HCT116 (cell line): Measurements from ENCODE around the gene KRTAP22-1. TPM values are rescaled to one million over a fixed set of nuclear protein-coding genes. Genes with fewer than 3 reads are reported as not detected.

Experiments
- ATAC-seq: fragments of 200-7000 bp; cut with Tn5 transposase; 2 replicates; pipeline ENCODE4 v1.9.1; 2020; ENCODE audit warnings: mild to moderate bottlenecking, moderate library complexity
- BruUV-seq: library from RNA; stranded (reverse); fragments of 400-500 nt; replicated peaks from 2 replicates; lab custom pipeline; 2021; lab: Mats Ljungman, UMichigan
- CTCF ChIA-PET: fragments of 300-600 bp; sonication (Branson Sonifier 250); formaldehyde crosslinking; loops from one replicate; lab custom pipeline; 2021; ENCODE audit warnings: antibody characterized with exemption; lab: Charles Lee
- POLR2A ChIA-PET: fragments of 300-600, 350-600 bp; sonication (Branson Sonifier 250); formaldehyde crosslinking; loops from one replicate; lab custom pipeline; 2021; ENCODE audit warnings: antibody characterized with exemption; lab: Charles Lee
- RAD21 ChIA-PET, 2 experiments: fragments of 300-600 bp; sonication (Branson Sonifier 250); formaldehyde crosslinking; loops; one replicate each; lab custom pipeline; 2023; ENCODE audit warnings: low total read pairs in 2 of 2; ENCODE audit not compliant: uncharacterized antibody in 2 of 2, unreplicated experiment in 2 of 2, low non-redundant PET in 1 of 2; lab: Charles Lee
- DNase-seq: peaks from one replicate; pipeline ENCODE4 v3.0.0-alpha.2; 2010; ENCODE audit warnings: low read depth, low spot score
- H2AFZ ChIP-seq: fragments of 200-600 bp; shearing (Covaris generic), sonication (generic); 2 replicates; pipeline ENCODE4 v1.6.1; 2017; ENCODE audit warnings: low read depth, mixed run types, mixed read lengths, antibody characterized with exemption, low read length; ENCODE audit not compliant: poor library complexity, severe bottlenecking
- H3K27ac ChIP-seq: 2 replicates; pipeline ENCODE4 v1.5.1; 2012; ENCODE audit warnings: low read depth, low read length
- H3K27me3 ChIP-seq: fragments of 200-600 bp; sonication (generic); 2 replicates; pipeline ENCODE4 v1.6.1; 2016; ENCODE audit warnings: mixed run types, low read length, mixed read lengths; ENCODE audit not compliant: insufficient read depth
- H3K36me3 ChIP-seq, 2 experiments: fragments of 200-500 bp in 1 of 2; fragments of 200-600 bp in 1 of 2; sonication (Bioruptor generic) in 1 of 2; sonication (generic) in 1 of 2; 2 replicates each; pipeline versions ENCODE4 v1.5.1 to v1.6.1; 2014 to 2016; ENCODE audit warnings: low read length in 2 of 2, inconsistent platforms in 1 of 2, mixed read lengths in 1 of 2, mixed run types in 1 of 2; ENCODE audit not compliant: insufficient read depth in 2 of 2, control insufficient read depth in 1 of 2
- H3K4me1 ChIP-seq, 2 experiments: fragments of 200-600 bp in 1 of 2; sonication (generic) in 1 of 2; 2 replicates each; pipeline versions ENCODE4 v1.5.1 to v1.6.1; 2012 to 2017; ENCODE audit warnings: low read length in 2 of 2, inconsistent platforms in 1 of 2, mild to moderate bottlenecking in 1 of 2, mixed read lengths in 1 of 2, mixed run types in 1 of 2, moderate library complexity in 1 of 2; ENCODE audit not compliant: insufficient read depth in 2 of 2, control insufficient read depth in 1 of 2
- H3K4me2 ChIP-seq: fragments of 200-600 bp; sonication (generic); 2 replicates; pipeline ENCODE4 v1.6.1; 2017; ENCODE audit warnings: mixed run types, low read length, mixed read lengths
- H3K4me3 ChIP-seq, 2 experiments: fragments of 200-600 bp in 1 of 2; sonication (generic) in 1 of 2; replicated peaks in 1 of 2; 2 replicates each; pipeline ENCODE4 v1.5.1; 2011 to 2016; ENCODE audit warnings: low read length in 2 of 2, control low read depth in 1 of 2, low read depth in 1 of 2, mild to moderate bottlenecking in 1 of 2, mixed read lengths in 1 of 2, mixed run types in 1 of 2
- H3K79me2 ChIP-seq: fragments of 200-600 bp; sonication (generic); 2 replicates; pipeline ENCODE4 v1.6.1; 2017; ENCODE audit warnings: mild to moderate bottlenecking, mixed run types, low read length, moderate library complexity, mixed read lengths; ENCODE audit not compliant: insufficient read depth
- H3K9ac ChIP-seq: fragments of 200-600 bp; sonication (generic); 2 replicates; pipeline ENCODE4 v1.6.1; 2016; ENCODE audit warnings: low read length, mixed read lengths
- H3K9me2 ChIP-seq: fragments of 200-600 bp; sonication (generic), shearing (Covaris generic); 2 replicates; pipeline ENCODE4 v1.6.1; 2017; ENCODE audit warnings: mixed run types, mild to moderate bottlenecking, moderate library complexity; ENCODE audit not compliant: insufficient read depth
- H3K9me3 ChIP-seq, 2 experiments: fragments of 200-500 bp in 1 of 2; fragments of 200-600 bp in 1 of 2; sonication (Bioruptor generic) in 1 of 2; sonication (generic) in 1 of 2; 2 replicates each; pipeline ENCODE4 v1.6.1; 2014 to 2017; ENCODE audit warnings: low read length in 2 of 2, mixed read lengths in 2 of 2, inconsistent platforms in 1 of 2, low read depth in 1 of 2, mild to moderate bottlenecking in 1 of 2, mixed run types in 1 of 2, moderate library complexity in 1 of 2; ENCODE audit not compliant: control insufficient read depth in 1 of 2, insufficient read depth in 1 of 2
- H4K20me1 ChIP-seq: fragments of 200-600 bp; sonication (generic), shearing (Covaris generic); 2 replicates; pipeline ENCODE4 v1.6.1; 2017; ENCODE audit warnings: mixed run types, mild to moderate bottlenecking, moderate library complexity; ENCODE audit not compliant: insufficient read depth
- CBX3 ChIP-seq: IDR thresholded peaks from 2 replicates; pipeline ENCODE4 v1.6.1; 2012; ENCODE audit warnings: low read depth
- CEBPB ChIP-seq: IDR thresholded peaks from 2 replicates; pipeline ENCODE4 v1.6.1; 2012; ENCODE audit warnings: low read depth
- EGR1 ChIP-seq: IDR thresholded peaks from 2 replicates; pipeline ENCODE4 v1.6.1; 2012; ENCODE audit warnings: low read depth
- ELF1 ChIP-seq: IDR thresholded peaks from 2 replicates; pipeline ENCODE4 v1.6.1; 2012; ENCODE audit warnings: low read depth, borderline replicate concordance
- EZH2 ChIP-seq: fragments of 200-600 bp; sonication (generic); IDR thresholded peaks from 2 replicates; pipeline ENCODE4 v1.6.1; 2017; ENCODE audit warnings: antibody characterized with exemption, mixed run types
- EZH2phosphoT487 ChIP-seq: fragments of 200-600 bp; IDR thresholded peaks from 2 replicates; pipeline ENCODE4 v1.6.1; 2018; ENCODE audit warnings: antibody characterized with exemption, borderline replicate concordance
- FOSL1 ChIP-seq: IDR thresholded peaks from 2 replicates; pipeline ENCODE4 v1.6.1; 2012; ENCODE audit warnings: low read depth
- JUND ChIP-seq: IDR thresholded peaks from 2 replicates; pipeline ENCODE4 v1.6.1; 2012
- POLR2A ChIP-seq: IDR thresholded peaks from 2 replicates; pipeline ENCODE4 v1.7.0; 2011; ENCODE audit warnings: borderline replicate concordance; ENCODE audit not compliant: insufficient read depth, insufficient read length; ENCODE audit errors: extremely low read depth
- POLR2AphosphoS5 ChIP-seq: IDR thresholded peaks from 2 replicates; pipeline ENCODE4 v1.6.1; 2011; ENCODE audit warnings: mild to moderate bottlenecking, low read depth, low read length, moderate library complexity
- SP1 ChIP-seq: IDR thresholded peaks from 2 replicates; pipeline ENCODE4 v1.6.1; 2012; ENCODE audit warnings: low read depth
- YY1 ChIP-seq: IDR thresholded peaks from 2 replicates; pipeline ENCODE4 v1.6.1; 2011; ENCODE audit warnings: low read length, low read depth, moderate library complexity, mild to moderate bottlenecking; ENCODE audit not compliant: insufficient replicate concordance; ENCODE audit errors: extremely low read depth
- ZBTB33 ChIP-seq: IDR thresholded peaks from 2 replicates; pipeline ENCODE4 v1.6.1; 2011; ENCODE audit warnings: mild to moderate bottlenecking, low read length, moderate library complexity; ENCODE audit not compliant: insufficient replicate concordance; ENCODE audit errors: extremely low read depth
- ZFX ChIP-seq: fragments of 450-650 bp; IDR thresholded peaks from 2 replicates; pipeline ENCODE4 v1.6.1; 2017
- ZNF274 ChIP-seq: fragments of 200-500 bp; sonication (Bioruptor generic); IDR thresholded peaks from 2 replicates; pipeline ENCODE4 v1.6.1; 2014; ENCODE audit warnings: mild to moderate bottlenecking, low read depth, low read length, inconsistent platforms
- intact Hi-C: fragments of 100-400 bp; cut with micrococcal nuclease; formaldehyde crosslinking; loops from 2 replicates; pipeline ENCODE4 v1.10.0; 2022
- total RNA-seq: library from RNA; stranded (reverse); gene quantifications from one replicate; pipeline ENCODE4 v1.2.1, GENCODE V29; 2021; ENCODE audit not compliant: unreplicated experiment
- TF ChIP-seq, protein P1 (sequence below): IDR thresholded peaks from 2 replicates; pipeline ENCODE4 v1.6.1; 2012; ENCODE audit warnings: low read depth
- TF ChIP-seq, protein P2 (sequence below): IDR thresholded peaks from 2 replicates; pipeline ENCODE4 v1.6.1; 2012

The KRTAP22-1 gene
- total RNA-seq, 1 experiment from 2014 or later: not detected

DNA sequence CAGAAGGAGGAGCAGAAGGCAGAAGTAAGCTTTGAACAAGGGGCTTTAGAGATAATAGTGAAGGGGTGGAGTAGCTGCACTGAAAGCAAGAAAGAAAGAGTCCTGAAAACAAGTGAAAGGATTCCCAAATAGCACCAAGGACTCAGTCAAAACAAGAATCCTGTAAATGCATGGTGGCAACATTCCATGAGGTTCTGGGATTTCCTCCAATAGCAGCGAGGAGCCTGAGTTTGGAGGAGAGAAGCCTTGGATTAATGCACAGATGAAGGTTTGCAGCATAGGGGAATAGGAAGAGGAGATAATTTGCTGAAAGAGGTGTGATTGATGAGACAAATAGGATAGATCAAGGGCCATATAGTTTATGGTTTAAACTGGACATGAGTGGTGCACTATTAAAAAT is 21.5 kb upstream of the KRTAP22-1 start:
- TF ChIP-seq SP1 (no peak), EGR1 (no peak), EZH2phosphoT487 (no peak), JUND (no peak), ZNF274 (no peak), ZBTB33 (no peak), CEBPB (no peak), ZFX (no peak), POLR2A (no peak), ELF1 (no peak), FOSL1 (no peak), POLR2AphosphoS5 (no peak), EZH2 (no peak), CBX3 (no peak), YY1 (no peak)
- TF ChIP-seq, protein P1, sequence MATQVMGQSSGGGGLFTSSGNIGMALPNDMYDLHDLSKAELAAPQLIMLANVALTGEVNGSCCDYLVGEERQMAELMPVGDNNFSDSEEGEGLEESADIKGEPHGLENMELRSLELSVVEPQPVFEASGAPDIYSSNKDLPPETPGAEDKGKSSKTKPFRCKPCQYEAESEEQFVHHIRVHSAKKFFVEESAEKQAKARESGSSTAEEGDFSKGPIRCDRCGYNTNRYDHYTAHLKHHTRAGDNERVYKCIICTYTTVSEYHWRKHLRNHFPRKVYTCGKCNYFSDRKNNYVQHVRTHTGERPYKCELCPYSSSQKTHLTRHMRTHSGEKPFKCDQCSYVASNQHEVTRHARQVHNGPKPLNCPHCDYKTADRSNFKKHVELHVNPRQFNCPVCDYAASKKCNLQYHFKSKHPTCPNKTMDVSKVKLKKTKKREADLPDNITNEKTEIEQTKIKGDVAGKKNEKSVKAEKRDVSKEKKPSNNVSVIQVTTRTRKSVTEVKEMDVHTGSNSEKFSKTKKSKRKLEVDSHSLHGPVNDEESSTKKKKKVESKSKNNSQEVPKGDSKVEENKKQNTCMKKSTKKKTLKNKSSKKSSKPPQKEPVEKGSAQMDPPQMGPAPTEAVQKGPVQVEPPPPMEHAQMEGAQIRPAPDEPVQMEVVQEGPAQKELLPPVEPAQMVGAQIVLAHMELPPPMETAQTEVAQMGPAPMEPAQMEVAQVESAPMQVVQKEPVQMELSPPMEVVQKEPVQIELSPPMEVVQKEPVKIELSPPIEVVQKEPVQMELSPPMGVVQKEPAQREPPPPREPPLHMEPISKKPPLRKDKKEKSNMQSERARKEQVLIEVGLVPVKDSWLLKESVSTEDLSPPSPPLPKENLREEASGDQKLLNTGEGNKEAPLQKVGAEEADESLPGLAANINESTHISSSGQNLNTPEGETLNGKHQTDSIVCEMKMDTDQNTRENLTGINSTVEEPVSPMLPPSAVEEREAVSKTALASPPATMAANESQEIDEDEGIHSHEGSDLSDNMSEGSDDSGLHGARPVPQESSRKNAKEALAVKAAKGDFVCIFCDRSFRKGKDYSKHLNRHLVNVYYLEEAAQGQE: no peak
- TF ChIP-seq, protein P2, sequence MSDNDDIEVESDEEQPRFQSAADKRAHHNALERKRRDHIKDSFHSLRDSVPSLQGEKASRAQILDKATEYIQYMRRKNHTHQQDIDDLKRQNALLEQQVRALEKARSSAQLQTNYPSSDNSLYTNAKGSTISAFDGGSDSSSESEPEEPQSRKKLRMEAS: no peak
- no peak overlapping the region for H3K4me2 ChIP-seq

More for the DNA sequence above, 21.5 kb upstream of the KRTAP22-1 start:
- H3K9me3 ChIP-seq: peaks cover 25% of the 10 kb centered on the region in 2 experiments; a peak in 3 of 4 replicates
- DNase-seq (no peak), ATAC-seq (no peak)
- no peak overlapping the region for H3K4me3 ChIP-seq
- H3K9me2 ChIP-seq: no peaks in the 10 kb centered on the region
- H3K79me2 ChIP-seq: no peaks in the 10 kb centered on the region
- H3K4me1 ChIP-seq: no peaks in the 10 kb centered on the region
- intact Hi-C loops: no loop called here
- H4K20me1 ChIP-seq: no peaks in the 10 kb centered on the region
- ChIA-PET POLR2A (no interaction called here), RAD21 (no interaction called here), CTCF (no interaction called here)
- H3K27ac ChIP-seq: no peak overlapping the region
- no peaks in the 10 kb centered on the region for H3K27me3 ChIP-seq
- no peak overlapping the region for H3K9ac ChIP-seq
- H2AFZ ChIP-seq: no peak overlapping the region
- no TSS peak for BruUV-seq
- H3K36me3 ChIP-seq: no peaks in the 10 kb centered on the region
